ENCODE measurements around the gene CNTNAP5. TPM values are rescaled to one million over a fixed set of nuclear protein-coding genes. Genes with fewer than 3 reads are reported as not detected.

The CNTNAP5 gene
- total RNA-seq, 1 experiment from 2014 or later = 0.48 TPM

- H2BK12ac ChIP-seq (ENCODE audit: insufficient read length, low read depth, low read length) = no peak overlapping the region
- Mint-ChIP-seq H3K9me3 (no peaks in the 10 kb centered on the region), H3K4me3 (no peak overlapping the region), H3K27me3 (ENCODE audit: low read depth) (peaks cover 14% of the 10 kb centered on the region), H3K36me3 (ENCODE audit: insufficient read depth in 1 of 3, low read depth in 3 of 3) (no peaks in the 10 kb centered on the region), H3K27ac (no peak overlapping the region), H3K4me1 (peaks cover 0 to 5% of the 10 kb centered on the region in 2 experiments; a peak in 2 of 4 replicates)
- no peaks in the 10 kb centered on the region for H3K9me3 ChIP-seq (ENCODE audit: control insufficient read depth, low read depth, low read length)
- DNase-seq = no peak
- WGBS (ENCODE audit: extremely low coverage, insufficient read length, low lambda C conversion rate) = no CpG with 5 or more reads among the region's 8 CpGs
- no peak overlapping the region for H3K4ac ChIP-seq (ENCODE audit: low read depth, low read length)
- H3K23me2 ChIP-seq (ENCODE audit: insufficient read length, low read depth, low read length, poor library complexity, severe bottlenecking) = no peaks in the 10 kb centered on the region
- H3K27ac ChIP-seq (ENCODE audit: insufficient read length, low read depth, low read length) = no peak overlapping the region
- no peaks in the 10 kb centered on the region for H3K79me1 ChIP-seq (ENCODE audit: insufficient read depth, low read depth, low read length, poor library complexity, severe bottlenecking)
- TF ChIP-seq CTCF (conservative IDR thresholded peaks at IDR 0.05) = no peak
- H4K8ac ChIP-seq (replicated peaks; ENCODE audit: insufficient read length, low read depth, low read length) = no peak overlapping the region
- H2AK5ac ChIP-seq (ENCODE audit: insufficient read length, low read length) = no peak overlapping the region
- H3K18ac ChIP-seq (ENCODE audit: insufficient read length, low read depth, low read length) = no peak overlapping the region
- H2BK5ac ChIP-seq (ENCODE audit: insufficient read length, low read length) = no peak overlapping the region
- no peak overlapping the region for H3K14ac ChIP-seq (ENCODE audit: insufficient read depth, low read length)
- H4K20me1 ChIP-seq (ENCODE audit: control insufficient read depth, insufficient read depth, insufficient read length) = no peaks in the 10 kb centered on the region
- no peak overlapping the region for H3K56ac ChIP-seq (ENCODE audit: insufficient read length, low read depth, low read length)
- H3K27me3 ChIP-seq (ENCODE audit: insufficient read depth, low read length) = no peaks in the 10 kb centered on the region
- no peak overlapping the region for H2BK120ac ChIP-seq (ENCODE audit: low read depth, low read length, poor library complexity, severe bottlenecking)
- H2AFZ ChIP-seq (ENCODE audit: low read length) = no peak overlapping the region
- H3K4me1 ChIP-seq (ENCODE audit: insufficient read depth, low read length) = no peaks in the 10 kb centered on the region
- no peak overlapping the region for H3T11ph ChIP-seq (ENCODE audit: low read length)
- H2BK20ac ChIP-seq (ENCODE audit: low read depth, low read length, poor library complexity, severe bottlenecking) = no peak overlapping the region
- no peak overlapping the region for H4K5ac ChIP-seq (ENCODE audit: insufficient read length, low read depth, low read length)
- H3K79me2 ChIP-seq (ENCODE audit: insufficient read depth, low read length) = no peaks in the 10 kb centered on the region
- H3K23ac ChIP-seq (ENCODE audit: insufficient read length, low read depth, low read length) = no peak overlapping the region
- H3K9ac ChIP-seq (ENCODE audit: extremely low read depth, insufficient read length, low read length) = no peak overlapping the region
- H4K91ac ChIP-seq (ENCODE audit: insufficient read length, low read depth, low read length) = no peak overlapping the region
- H3K4me2 ChIP-seq (ENCODE audit: insufficient read depth, insufficient read length, low read length) = no peak overlapping the region
- H2BK15ac ChIP-seq (ENCODE audit: low read depth, low read length) = no peak overlapping the region
These were observed 128.6 kb downstream of the CNTNAP5 start for GRCh38 chr2:124153713-124154112.
